ENCODE measurements around the gene PTCSC3. TPM values are rescaled to one million over a fixed set of nuclear protein-coding genes. Genes with fewer than 3 reads are reported as not detected.

PTCSC3 gene
- total RNA-seq, 1 donor from 2014 or later = not detected

GRCh38 chr14:36177489-36177888 is 967 bp upstream of the PTCSC3 start:
- Histone ChIP-seq H3K27ac (ENCODE audit: low read depth, low read length) (no peak overlapping the region), H3K9ac (ENCODE audit: low read length) (no peak overlapping the region), H3K27me3 (ENCODE audit: insufficient read depth, low read length) (no peaks in the 10 kb centered on the region), H4K20me1 (ENCODE audit: insufficient read depth, low read length) (no peaks in the 10 kb centered on the region), H3K4me3 (ENCODE audit: insufficient read depth, low read depth, low read length) (no peak overlapping the region), H3K36me3 (ENCODE audit: insufficient read depth, low read length) (no peaks in the 10 kb centered on the region), H3K4me1 (ENCODE audit: insufficient read depth, low read length) (no peaks in the 10 kb centered on the region), H3K79me2 (ENCODE audit: insufficient read depth, low read length) (no peaks in the 10 kb centered on the region), H3K9me3 (ENCODE audit: insufficient read depth, low read depth, low read length) (no peaks in the 10 kb centered on the region), H3K4me2 (ENCODE audit: low read length) (no peak overlapping the region), H2AFZ (ENCODE audit: low read depth, low read length) (no peak overlapping the region)
- TF ChIP-seq, protein P1, sequence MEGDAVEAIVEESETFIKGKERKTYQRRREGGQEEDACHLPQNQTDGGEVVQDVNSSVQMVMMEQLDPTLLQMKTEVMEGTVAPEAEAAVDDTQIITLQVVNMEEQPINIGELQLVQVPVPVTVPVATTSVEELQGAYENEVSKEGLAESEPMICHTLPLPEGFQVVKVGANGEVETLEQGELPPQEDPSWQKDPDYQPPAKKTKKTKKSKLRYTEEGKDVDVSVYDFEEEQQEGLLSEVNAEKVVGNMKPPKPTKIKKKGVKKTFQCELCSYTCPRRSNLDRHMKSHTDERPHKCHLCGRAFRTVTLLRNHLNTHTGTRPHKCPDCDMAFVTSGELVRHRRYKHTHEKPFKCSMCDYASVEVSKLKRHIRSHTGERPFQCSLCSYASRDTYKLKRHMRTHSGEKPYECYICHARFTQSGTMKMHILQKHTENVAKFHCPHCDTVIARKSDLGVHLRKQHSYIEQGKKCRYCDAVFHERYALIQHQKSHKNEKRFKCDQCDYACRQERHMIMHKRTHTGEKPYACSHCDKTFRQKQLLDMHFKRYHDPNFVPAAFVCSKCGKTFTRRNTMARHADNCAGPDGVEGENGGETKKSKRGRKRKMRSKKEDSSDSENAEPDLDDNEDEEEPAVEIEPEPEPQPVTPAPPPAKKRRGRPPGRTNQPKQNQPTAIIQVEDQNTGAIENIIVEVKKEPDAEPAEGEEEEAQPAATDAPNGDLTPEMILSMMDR (IDR thresholded peaks at IDR 0.05; ENCODE audit: insufficient read depth, low read depth, low read length) = no peak
- no peak for TF ChIP-seq EZH2 (IDR thresholded peaks at IDR 0.05; ENCODE audit: insufficient read depth, low read length)
- no peaks in the 10 kb centered on the region for H3K27me3 Mint-ChIP-seq (ENCODE audit: low read depth, unreplicated experiment)
- H3K36me3 Mint-ChIP-seq (ENCODE audit: low read depth, unreplicated experiment) = no peaks in the 10 kb centered on the region
- no peaks in the 10 kb centered on the region for H3K9me3 Mint-ChIP-seq (ENCODE audit: unreplicated experiment)
- DNase-seq (ENCODE audit: low read depth) (no peak), FAIRE-seq (no peak)
- H3K27ac Mint-ChIP-seq (ENCODE audit: unreplicated experiment) = no peak overlapping the region
- no peak overlapping the region for H3K4me3 Mint-ChIP-seq (ENCODE audit: unreplicated experiment)
- no peaks in the 10 kb centered on the region for H3K4me1 Mint-ChIP-seq (ENCODE audit: low read depth, unreplicated experiment)

GRCh38 chr14:36174767-36175424 is 1.6 kb downstream of the PTCSC3 start:
- Histone ChIP-seq H3K9me3 (ENCODE audit: insufficient read depth, low read depth, low read length) (no peaks in the 10 kb centered on the region), H2AFZ (ENCODE audit: low read depth, low read length) (no peak overlapping the region), H3K27ac (ENCODE audit: low read depth, low read length) (no peak overlapping the region), H3K4me2 (ENCODE audit: low read length) (no peak overlapping the region), H3K79me2 (ENCODE audit: insufficient read depth, low read length) (no peaks in the 10 kb centered on the region), H3K4me3 (ENCODE audit: insufficient read depth, low read depth, low read length) (no peak overlapping the region), H3K4me1 (ENCODE audit: insufficient read depth, low read length) (no peaks in the 10 kb centered on the region), H3K36me3 (ENCODE audit: insufficient read depth, low read length) (no peaks in the 10 kb centered on the region), H3K27me3 (ENCODE audit: insufficient read depth, low read length) (no peaks in the 10 kb centered on the region), H4K20me1 (ENCODE audit: insufficient read depth, low read length) (no peaks in the 10 kb centered on the region), H3K9ac (ENCODE audit: low read length) (no peak overlapping the region)
- FAIRE-seq = no peak
- Mint-ChIP-seq H3K27ac (ENCODE audit: unreplicated experiment) (no peak overlapping the region), H3K36me3 (ENCODE audit: low read depth, unreplicated experiment) (no peaks in the 10 kb centered on the region), H3K4me3 (ENCODE audit: unreplicated experiment) (no peak overlapping the region), H3K4me1 (ENCODE audit: low read depth, unreplicated experiment) (no peaks in the 10 kb centered on the region), H3K9me3 (ENCODE audit: unreplicated experiment) (no peaks in the 10 kb centered on the region), H3K27me3 (ENCODE audit: low read depth, unreplicated experiment) (no peaks in the 10 kb centered on the region)
- TF ChIP-seq, protein P1 (IDR thresholded peaks at IDR 0.05; ENCODE audit: insufficient read depth, low read depth, low read length) = no peak
- TF ChIP-seq EZH2 (IDR thresholded peaks at IDR 0.05; ENCODE audit: insufficient read depth, low read length) = no peak
- no peak for DNase-seq (ENCODE audit: low read depth)

DNA sequence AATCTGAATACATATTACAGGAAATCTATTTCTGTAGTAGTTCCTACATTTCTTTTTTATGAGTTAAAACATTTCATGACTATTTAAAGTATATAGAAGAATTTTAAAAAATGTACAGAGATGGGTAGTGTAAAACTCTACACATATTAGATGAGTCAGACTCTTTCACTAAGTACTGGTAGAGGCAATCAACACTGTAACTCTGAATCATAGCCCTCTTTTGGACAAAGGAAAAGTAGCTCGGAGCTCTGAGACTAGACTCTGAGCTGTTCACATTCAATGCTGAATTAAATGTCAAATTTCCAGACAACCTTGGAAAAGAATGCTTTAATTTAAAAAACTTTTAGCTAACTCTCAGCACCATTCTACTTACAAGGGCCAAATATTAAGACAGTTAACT is 3.4 kb downstream of the PTCSC3 start:
- Histone ChIP-seq H3K27me3 (ENCODE audit: insufficient read depth, low read length) (no peaks in the 10 kb centered on the region), H2AFZ (ENCODE audit: low read depth, low read length) (no peak overlapping the region), H3K4me3 (ENCODE audit: insufficient read depth, low read depth, low read length) (no peak overlapping the region), H3K4me1 (ENCODE audit: insufficient read depth, low read length) (no peaks in the 10 kb centered on the region), H4K20me1 (ENCODE audit: insufficient read depth, low read length) (no peaks in the 10 kb centered on the region), H3K9ac (ENCODE audit: low read length) (no peak overlapping the region), H3K4me2 (ENCODE audit: low read length) (no peak overlapping the region), H3K79me2 (ENCODE audit: insufficient read depth, low read length) (no peaks in the 10 kb centered on the region), H3K36me3 (ENCODE audit: insufficient read depth, low read length) (no peaks in the 10 kb centered on the region), H3K9me3 (ENCODE audit: insufficient read depth, low read depth, low read length) (no peaks in the 10 kb centered on the region), H3K27ac (ENCODE audit: low read depth, low read length) (no peak overlapping the region)
- no peaks in the 10 kb centered on the region for H3K27me3 Mint-ChIP-seq (ENCODE audit: low read depth, unreplicated experiment)
- TF ChIP-seq, protein P1 (IDR thresholded peaks at IDR 0.05; ENCODE audit: insufficient read depth, low read depth, low read length) = no peak
- TF ChIP-seq EZH2 (IDR thresholded peaks at IDR 0.05; ENCODE audit: insufficient read depth, low read length) = no peak
- FAIRE-seq = no peak
- no peaks in the 10 kb centered on the region for H3K4me1 Mint-ChIP-seq (ENCODE audit: low read depth, unreplicated experiment)
- H3K27ac Mint-ChIP-seq (ENCODE audit: unreplicated experiment) = no peak overlapping the region
- no peaks in the 10 kb centered on the region for H3K9me3 Mint-ChIP-seq (ENCODE audit: unreplicated experiment)
- peak; percentile 8 for DNase-seq (ENCODE audit: low read depth)
- no peak overlapping the region for H3K4me3 Mint-ChIP-seq (ENCODE audit: unreplicated experiment)
- H3K36me3 Mint-ChIP-seq (ENCODE audit: low read depth, unreplicated experiment) = no peaks in the 10 kb centered on the region

Data from astrocyte (in vitro differentiated cells and primary cell).